GM12801 (cell line): ENCODE results near the gene LPO.

Source experiments
- TF ChIP-seq, protein P1 (sequence below): IDR thresholded peaks from one replicate; pipeline ENCODE4 v1.5.1; 2011; ENCODE audit warnings: control low read depth; ENCODE audit not compliant: insufficient read length; ENCODE audit errors: extremely low read depth

The LPO gene

DNA sequence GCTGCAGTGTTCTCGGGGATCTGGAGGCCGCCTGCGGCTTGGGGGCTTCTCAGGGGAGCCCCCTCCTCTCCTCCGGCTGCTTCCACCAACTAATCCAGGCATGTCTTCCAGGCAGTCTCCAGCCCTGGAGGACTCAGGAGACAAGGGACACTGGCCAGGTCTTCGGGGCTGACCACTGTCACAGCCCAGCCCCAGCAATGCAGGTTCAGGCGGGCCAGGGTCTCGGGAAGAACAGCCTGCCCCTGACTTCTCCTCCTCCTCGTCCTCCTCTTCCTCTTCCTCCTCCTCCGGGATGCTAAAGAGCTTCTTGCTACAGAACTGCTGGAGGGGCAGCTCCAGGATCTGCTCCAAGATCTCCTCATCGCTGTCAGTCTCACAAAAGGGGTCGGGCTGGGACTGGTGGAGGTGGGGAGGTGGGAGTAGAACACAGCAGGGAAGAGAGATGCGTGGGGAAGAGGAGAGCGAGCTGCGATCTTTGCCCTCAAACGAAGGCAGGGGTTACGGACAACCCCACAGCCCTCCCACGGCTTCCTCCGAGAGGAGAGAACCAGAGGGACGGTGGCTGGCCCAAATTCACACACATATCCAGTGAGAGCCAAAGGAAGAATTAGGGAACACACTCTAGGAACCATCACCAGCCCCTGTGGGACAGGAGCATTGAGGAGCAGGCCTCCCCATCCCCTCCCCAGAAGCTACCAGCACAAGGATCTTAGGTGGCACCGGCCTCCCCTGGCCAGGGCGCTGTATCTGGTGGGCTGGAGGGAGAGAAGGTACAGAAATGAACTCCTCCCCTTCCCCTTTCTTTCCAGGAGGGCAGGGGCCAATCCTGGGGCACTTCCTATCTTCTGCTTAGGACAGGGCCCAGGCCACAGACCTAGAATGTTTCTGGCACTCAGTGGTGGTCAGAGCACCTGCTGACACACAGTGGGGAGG, 70.9 kb downstream of the LPO start:
- TF ChIP-seq, protein P1, sequence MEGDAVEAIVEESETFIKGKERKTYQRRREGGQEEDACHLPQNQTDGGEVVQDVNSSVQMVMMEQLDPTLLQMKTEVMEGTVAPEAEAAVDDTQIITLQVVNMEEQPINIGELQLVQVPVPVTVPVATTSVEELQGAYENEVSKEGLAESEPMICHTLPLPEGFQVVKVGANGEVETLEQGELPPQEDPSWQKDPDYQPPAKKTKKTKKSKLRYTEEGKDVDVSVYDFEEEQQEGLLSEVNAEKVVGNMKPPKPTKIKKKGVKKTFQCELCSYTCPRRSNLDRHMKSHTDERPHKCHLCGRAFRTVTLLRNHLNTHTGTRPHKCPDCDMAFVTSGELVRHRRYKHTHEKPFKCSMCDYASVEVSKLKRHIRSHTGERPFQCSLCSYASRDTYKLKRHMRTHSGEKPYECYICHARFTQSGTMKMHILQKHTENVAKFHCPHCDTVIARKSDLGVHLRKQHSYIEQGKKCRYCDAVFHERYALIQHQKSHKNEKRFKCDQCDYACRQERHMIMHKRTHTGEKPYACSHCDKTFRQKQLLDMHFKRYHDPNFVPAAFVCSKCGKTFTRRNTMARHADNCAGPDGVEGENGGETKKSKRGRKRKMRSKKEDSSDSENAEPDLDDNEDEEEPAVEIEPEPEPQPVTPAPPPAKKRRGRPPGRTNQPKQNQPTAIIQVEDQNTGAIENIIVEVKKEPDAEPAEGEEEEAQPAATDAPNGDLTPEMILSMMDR, result no peak

DNA sequence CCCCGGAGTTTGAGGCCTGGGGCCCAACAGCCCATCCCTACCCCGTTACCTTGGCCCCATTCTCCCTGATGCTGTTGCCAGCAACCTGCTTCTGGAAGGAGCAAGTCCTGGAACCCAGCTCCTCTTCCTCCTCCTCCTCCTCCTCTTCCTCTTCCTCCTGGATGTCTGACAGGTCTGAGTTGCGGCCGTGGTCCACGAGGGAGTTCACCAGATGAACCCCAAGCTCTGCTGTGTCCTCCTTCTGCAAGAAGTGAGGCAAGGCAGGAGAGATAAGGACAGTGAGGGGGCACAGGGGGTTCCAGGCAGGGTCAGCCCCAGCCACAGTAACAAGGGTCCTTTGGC, 71.5 kb downstream of the LPO start:
- TF ChIP-seq, protein P1, result no peak

DNA sequence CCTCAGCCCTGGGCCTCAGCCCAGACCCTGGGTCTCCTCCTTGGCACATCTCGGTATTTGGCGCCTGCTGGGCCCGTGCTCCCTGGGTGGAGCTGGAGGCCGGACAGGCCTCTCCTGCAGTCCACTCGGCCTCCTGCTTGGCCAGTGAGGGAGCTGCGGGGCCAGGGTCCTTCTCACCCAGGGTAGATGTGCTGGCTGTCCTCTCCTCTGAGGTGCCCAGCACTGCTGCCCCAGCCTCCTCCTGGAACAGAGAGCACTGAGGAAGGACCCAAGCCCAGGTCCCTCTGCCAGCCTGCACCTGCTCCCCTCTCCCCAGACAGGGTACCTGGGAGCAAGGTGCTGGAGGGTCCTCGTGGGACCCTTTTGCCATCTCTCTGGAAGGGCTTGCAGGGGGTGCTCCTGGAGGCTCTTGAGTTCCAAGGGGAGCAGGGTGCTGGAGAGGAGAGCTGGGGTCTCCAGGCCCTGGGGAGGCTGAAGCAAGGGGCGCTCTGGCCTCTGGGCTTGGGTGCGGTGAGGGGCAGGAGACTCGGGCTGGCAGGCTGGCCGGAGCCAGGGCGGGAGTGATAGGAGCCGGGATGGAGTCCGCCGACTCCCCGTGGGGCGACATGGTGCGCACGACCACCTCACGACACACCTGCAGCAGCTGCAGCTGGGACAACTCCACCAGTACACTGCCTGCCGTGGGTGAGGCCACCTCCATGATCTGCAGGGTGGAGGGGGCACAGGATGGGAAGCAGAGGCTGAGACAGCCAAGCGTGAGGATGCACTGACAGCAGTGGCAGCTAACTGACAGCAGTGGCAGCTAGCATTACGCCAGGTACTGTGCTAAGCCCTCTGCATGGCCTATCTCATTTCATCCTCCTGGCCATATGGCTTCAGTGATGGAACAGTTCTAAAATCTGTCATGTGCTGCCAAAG, 72.4 kb downstream of the LPO start:
- TF ChIP-seq, protein P1, result no peak

DNA sequence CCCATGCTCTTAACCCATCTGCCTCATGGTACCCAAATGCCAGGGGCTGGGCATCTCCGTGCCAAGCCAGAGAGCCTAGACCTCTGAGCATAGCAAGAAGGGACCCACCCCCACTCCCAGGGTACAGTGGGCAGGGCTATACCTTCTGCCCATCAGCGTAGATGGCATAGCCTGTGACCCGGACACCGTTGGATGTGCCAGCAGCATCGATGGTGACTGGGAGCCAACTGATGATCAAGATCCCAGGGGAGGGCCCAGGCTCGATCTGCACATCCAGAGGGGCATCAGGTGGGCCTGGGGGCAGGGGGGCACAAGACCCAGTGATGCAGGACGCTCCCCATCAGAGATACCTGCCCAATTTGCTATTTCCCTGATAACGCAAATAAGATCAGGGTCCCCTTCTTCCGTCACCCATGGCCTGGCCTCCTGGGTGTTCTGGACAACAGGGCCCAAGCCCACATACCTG, 73.1 kb downstream of the LPO start:
- TF ChIP-seq, protein P1, result no peak

DNA sequence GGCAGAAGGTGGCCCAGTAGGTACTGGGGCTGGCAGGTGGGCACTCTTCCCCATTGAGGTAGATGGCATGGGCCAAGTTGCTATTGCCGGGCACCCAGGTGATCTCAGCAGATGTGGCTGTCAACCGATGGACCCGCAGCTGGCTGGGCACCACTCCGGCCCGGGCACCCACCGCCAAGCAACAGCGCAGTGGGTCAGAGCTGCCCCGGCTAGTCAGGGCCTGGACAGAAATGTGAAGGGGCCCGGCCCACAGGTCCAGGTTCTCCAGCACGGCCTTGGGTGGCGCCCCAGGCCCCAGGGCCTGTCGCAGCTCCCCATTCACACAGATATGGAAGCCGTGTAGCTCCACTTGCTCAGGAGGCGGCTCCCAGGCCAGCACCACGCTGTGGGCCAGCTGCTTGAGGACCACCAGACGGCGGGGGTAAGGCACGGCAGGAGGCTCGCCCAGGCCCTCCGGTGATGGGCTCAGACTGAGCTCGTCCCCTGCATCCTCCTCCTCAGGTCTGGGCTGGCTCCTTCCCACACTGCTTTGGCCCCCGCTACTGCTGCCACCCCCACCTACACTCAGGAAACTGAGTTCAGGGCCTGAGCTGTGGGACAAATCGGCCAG, 73.7 kb downstream of the LPO start:
- TF ChIP-seq, protein P1, result no peak

DNA sequence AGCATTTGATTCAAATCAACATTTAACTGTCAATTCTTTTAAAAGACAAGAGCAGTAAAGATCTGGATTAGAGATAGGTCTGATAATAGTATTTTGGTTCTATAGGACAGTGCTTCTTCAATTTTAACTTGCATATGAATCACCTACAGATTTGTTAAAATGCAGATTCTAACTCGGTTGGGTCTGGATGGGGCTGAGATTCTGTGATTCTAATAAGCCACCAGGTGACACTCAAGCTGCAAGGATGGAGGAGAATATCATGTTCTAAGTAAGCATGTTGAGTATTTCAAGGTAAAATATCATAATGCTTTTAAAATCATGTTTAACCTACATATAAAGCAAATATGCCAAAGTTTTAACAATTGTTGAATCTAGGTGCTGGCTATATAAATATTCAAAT, 74.4 kb downstream of the LPO start:
- TF ChIP-seq, protein P1, result no peak
